Pons (tissue), 1 donor: Measurements from ENCODE around the gene DLG2.

Experiments
- DNase-seq: peaks from one replicate; pipeline ENCODE4 v3.0.0-alpha.2; 2016; ENCODE audit warnings: low spot score

The DLG2 gene

DNA sequence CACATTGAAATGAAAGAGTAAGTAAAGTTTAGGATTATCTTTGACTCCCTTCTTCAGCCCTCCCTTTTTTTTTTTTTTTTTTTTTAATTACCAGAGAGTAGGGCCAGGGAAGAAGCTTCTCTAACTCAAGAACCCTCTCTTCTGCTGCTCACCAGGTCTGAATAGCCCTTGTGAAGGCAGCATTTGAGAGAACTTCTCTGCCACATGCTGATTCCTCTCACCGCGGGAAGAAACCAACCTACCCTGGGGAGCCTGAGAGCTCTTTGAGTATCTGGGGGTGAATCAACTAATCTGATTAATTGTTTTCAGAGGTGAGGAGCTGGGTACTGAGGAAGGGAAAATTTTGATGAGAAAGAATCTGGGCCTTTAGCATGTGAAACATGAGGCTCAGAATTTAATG, 1906.5 kb downstream of the DLG2 start:
- DNase-seq, result no peak

DNA sequence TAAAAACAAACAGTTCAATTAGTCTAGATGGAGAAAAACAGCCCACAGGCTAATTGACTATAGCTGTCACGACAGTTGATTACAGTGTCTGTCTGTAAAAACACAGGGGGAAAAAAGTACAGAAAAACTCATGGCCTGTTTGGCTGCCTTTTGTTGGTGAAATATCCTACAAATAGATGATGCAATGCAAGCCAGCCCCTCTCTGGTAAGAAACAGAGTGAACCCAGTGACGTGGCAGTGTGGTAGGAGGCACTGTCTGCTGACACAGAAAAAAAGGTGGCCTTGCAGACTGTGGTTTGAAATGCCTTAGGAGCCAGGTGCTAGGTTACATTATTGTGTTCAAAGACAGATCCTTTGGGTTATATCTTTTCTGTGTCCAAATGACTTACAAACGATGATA, 1909.6 kb downstream of the DLG2 start:
- no peak for DNase-seq

DNA sequence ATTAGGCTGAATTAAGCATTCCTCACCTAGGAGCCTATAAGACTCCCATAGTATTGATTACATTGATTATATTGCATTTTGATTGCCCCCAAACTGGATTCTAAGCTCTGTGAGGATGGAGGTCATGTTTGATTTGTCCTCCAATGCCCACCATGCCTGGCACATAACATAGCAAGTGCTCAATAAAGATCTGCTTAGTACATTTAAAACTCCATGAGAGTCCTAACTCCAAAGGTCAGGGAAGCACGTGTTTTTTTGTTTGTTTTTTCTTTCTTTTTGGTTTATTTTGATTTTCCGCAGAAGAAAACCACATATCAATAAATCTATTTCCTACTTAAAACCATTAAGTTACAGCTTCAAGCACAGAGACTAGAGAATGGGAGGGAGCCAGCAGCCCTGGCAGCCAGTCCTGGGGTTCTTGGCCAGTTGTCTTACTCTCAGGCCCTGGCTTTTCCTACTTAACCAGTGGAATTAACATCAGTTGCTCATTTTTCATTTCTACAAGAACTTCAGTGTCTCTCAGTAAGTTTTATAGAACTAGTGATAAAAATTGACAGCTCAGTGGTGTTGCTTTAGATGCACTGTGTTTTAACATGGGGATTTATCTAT, 1911.1 kb downstream of the DLG2 start:
- DNase-seq, result no peak

DNA sequence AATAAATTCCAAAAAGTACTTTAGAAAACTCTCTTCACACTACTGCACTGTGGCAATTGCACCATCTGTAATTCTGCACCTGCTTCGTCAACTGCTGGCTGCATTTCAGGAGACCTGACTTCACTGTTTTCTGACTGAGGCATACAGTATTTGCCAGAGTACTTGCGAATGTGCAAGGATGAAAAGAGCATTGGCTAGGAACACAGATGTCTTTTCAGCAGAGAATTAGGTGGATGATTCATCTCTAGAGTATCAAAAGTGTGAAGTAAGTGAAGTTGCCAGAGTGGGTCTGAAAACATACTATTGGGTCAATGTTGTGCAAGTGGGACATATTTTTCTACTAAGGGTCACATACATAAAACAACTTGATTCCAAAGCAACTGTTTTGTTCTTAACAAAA, 1913.4 kb downstream of the DLG2 start:
- no peak for DNase-seq

DNA sequence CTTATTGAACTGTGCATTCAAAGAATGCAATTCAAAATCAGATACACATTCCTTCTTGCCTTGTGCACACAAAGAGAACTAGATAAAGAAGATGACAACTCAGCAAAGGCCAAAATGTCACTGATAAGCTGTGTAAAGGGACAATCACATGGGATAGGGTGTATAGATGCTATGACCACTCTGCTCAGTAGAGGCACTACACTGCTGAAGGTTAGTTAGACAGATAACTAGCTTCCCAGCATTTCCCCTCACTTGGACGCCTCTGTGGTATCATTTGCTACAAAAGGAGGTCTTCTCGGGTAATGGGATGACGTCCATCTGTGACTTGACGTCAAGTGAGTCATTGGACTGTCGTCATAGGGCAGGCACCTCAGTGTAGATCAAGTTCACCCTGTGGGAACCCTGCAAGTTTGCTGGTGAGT, 1916.0 kb downstream of the DLG2 start:
- DNase-seq, result no peak

DNA sequence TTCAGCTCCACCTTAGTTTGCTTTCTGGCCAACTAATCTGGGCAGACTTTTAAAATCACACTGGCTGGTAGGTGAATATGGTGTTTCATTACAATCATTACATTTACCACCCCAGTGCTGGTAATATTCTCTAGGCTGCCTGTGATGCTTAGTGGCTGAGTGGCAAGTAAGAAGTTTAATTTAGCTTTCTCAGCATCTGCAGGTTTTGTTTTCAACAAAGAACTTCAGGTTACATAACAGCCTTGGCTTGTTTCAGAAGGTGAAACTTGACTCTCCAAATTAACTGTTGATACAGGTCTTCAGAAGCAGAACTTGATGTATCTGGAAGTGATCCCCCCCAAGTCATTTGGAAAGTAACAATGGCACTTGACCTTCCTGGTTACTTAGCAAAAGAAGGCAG, 1917.7 kb downstream of the DLG2 start:
- no peak for DNase-seq

DNA sequence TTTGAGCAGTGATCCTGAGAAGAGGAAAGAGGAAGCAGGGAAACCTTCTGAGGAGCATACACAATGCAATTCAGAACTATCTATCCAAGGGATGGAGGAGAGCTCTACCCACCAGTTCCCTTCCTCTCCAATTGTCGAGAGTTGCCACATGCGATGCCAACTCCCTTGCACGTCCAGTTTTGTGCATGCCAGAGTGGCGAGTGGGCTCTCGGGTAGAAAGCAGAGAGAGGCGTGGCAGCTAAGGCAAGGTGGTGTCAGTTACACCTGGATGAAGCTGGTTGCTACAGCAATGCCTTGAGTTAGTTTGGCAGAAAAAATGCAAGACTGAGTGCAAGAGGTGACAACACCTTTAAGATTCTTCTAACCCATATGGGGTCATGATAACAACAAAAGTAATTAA, 1920.6 kb downstream of the DLG2 start:
- DNase-seq, result no peak

DNA sequence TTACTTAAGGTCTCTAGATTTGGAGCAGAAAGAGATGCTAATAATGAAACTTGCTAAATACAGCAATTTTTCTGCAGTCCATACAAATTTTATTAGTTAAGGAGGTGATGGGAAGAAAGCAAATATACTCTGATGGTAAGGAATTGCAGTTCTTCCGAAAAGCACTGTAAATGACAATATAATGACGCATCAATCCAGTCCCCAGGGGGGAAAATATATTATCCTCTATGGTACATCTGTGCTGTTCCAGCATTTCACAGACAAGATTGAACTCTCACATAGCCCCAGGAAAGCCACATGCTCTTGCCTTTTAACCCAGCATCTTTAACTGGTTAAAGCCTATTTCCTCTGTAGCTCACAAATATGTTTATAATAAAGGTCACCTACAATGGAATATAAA, 1924.3 kb downstream of the DLG2 start:
- DNase-seq, result no peak

DNA sequence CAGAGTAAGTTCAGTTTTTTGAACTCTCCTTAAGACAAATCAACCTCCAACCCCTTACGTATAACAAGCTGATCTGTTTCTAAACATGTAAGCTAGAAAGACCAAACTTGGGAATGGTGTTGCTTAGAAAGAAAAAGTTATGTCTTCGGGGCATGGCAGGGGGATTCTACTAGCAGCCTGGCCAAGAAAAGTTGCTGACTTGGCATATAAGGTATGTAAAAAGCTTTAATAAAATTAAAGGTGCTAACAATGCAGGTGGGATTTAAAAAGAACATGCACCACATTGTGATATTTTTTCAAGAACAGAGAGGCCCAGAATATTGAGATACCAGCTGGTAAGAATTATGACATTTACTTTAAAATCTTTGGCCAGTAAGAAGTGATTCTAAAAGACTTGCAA, 1929.6 kb downstream of the DLG2 start:
- DNase-seq, result no peak

DNA sequence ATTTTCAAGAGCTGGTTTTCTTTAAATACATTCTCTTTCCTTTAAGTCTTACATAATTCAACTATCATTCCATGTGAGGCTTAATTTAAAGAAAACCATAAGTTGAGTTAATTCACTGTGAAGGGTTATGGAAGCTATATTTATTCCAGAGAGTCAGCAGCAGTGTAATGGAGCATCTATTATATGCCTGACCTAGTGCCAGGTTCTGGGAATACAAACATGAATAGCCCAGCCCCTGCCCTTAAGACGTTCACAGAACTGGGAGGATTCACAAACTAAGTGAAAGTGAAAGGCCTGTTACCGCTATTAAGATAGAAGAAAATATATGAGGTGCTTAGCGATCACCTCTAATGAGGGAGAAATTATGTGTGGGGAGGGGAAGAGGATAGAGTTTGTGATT, 1932.1 kb downstream of the DLG2 start:
- DNase-seq, result no peak

DNA sequence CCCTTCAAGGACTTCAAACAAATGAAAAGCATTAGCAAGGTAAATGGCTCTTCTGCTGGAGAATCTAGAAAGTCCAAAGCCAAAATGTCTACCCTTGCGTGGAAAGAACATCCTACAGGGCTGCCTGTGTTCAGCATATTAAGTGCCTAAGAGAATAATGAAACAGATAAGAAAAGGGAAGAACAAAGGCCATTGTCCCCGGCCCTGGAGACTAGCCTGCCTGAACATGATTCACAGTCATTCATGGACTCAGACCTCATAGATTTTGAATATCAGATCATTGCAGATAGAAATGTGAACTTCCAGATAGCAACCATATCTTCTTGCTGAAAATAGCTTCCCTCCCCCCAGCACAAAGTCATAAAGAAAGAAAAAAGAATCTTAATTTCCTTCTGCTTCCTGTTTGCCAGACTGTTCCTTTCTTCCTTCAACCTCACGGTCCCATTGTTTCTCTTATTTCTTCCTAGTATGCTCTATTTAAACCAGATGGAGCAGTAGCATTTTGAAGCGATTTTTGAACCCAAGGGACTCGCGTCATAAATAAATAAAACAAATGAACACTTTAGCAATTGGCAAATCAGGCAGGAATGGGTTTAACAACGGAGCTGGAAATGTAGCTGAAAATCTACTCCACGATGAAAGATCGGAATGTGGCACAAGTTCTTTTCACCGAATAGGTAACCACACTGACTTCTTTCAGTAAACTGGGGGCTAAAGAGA, 1932.8 kb downstream of the DLG2 start:
- DNase-seq, result peak; percentile 86

DNA sequence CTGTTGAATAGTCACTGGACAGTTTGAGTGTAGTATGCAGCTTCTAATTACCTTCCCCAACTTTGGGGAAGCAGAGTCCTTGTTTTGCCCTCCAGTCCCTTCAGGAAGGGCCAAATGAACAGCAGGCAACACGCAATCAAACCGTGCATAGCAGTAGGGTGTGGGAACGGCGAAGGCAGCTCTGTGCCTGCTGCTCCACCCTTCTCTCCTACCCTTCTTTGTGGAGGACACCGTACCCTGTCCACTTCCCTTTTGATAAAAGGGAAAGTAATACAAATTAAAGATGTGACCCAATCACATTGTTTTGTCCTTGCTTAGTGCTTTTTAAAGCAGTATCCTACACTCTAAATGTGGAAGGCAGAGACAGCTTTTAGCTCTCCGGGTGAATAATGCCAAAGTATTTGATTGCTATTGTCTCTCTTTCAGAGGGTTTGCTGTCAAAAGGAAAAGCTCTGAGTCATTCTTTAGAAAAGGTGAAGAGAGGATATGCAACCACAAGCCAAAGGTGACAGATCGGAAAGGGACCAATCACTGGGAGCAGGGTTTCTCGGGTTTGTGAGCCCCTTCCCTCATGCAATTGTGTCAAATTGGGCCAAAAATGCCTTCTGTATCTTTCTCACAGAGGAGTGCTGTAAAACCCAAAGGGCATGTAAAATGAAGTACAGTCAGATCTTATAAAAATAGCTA, 1933.7 kb downstream of the DLG2 start:
- DNase-seq, result no peak

DNA sequence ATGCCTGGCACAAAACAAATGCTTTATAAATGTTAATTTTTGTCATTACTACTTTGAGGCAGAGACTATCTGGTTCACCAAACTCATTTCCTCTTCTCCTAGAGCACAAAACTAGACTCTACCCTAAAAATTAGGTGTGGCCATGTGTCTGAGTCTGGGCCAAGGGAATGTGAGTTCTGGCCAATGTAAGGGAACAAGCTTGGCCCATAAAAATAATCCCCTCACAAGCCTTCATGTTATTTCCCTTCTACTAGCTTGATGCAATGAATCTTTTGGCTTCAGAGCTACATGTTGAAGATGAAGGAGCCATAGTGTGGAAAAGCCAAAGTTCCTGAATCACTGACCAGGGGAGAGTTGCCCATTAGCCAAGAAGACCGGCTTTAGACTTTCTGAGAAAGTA, 1934.5 kb downstream of the DLG2 start:
- DNase-seq, result no peak

DNA sequence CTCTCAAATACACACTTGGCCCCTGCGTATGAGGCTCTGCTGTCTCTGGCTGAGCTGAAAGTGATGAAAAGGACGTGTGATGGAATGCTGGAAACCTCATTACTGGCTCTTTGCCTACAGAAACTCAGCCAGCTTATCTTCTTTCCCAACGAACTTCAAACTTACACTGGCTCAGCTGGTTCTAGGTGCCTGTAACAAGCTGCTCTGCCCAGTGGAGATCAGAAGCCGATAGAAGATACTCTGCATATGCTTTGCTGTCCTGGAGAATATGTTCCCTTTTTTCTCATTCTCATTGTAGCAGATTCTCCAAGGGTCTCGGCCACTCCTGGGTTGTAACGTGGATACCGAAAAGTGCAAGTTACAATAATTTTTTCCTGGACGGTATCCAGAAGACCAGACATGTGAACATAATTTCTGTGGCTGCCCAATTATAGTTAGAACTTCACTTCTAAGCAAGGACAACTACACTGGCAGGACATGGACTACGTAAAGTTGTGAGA, 1935.6 kb downstream of the DLG2 start:
- DNase-seq, result peak; percentile 45

DNA sequence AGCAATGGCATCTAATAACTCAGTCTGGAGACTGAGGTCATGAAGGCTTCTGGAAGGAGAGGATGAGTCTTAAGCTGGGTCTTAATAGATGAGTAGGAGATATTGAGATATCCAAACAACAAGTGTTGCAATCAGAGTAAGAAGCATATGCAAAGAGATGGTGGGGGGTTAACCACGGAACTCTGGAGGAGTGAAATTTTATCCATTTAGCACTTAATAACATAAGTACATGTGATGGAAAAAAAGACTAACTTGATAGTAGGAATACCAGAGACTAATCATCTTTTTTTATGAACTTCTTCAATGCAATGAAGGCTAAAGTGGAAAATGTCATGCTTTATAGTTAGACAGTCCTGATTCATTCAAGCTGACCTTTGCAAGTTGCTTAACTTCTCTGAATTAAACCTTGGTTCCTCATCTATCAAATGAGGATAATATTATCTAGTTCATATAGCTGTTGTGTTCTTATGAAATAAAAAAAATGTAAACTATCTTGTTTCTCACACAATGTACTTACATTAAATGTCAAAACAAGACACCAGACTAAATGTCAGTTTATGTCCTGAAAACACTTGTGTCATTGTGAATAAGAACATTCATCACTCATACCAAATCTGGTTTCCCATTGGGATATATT, 1937.9 kb downstream of the DLG2 start:
- DNase-seq, result no peak

DNA sequence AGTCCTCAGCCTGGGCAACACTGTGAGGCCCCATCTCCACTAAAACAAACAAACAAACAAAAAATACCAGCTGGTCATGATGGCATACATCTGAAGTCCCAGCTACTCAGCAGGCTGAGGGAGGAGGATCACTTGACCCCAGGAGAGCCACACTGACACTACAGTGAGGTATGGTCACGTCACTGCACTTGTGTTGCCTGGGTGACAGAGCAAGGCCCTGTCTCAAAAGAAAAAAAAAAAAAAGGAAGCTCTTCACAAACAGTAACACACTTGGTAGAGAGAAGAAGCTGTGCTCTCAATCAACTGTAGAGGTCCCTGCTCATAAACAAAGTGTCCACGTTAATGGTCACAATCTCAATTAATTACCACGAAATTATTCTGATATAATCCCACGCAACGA, 1939.4 kb downstream of the DLG2 start:
- DNase-seq, result no peak

DNA sequence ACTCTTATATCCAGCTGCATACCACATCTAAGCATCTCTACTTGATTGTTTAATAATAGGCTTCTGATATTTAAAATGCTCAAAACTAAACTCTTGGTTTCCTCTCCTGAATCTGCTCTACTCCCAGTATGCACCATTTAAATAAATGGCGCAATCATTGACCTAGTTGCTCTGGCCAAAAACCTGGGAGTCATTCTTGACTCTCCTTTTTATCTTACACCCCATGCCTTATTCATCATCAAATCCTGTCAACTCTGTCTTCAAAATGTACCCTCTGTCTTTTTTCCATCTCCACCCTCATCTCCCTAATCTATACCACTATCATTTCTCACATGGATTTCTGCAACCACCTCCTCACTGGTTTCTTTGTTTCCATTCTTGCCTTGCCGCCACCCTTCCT, 1941.4 kb downstream of the DLG2 start:
- no peak for DNase-seq

DNA sequence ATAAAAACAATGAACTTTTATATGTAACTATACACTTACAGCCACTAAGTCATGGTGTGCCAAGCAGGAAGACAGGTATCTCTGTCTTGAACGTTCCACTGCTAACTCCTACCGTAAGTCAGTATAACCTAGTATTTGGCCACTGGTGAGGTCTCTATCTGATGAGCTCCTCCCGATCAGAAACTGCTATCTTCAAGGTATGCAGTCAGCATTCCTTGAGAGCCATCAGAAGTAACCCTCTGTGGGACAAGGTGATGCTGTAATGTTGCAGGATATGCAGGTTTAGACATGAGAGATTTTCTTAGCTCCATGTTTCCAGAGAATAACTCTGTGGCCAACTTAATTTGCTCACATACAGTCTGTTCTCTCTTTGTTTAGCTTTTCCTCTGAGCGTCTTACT, 1943.1 kb downstream of the DLG2 start:
- no peak for DNase-seq

DNA sequence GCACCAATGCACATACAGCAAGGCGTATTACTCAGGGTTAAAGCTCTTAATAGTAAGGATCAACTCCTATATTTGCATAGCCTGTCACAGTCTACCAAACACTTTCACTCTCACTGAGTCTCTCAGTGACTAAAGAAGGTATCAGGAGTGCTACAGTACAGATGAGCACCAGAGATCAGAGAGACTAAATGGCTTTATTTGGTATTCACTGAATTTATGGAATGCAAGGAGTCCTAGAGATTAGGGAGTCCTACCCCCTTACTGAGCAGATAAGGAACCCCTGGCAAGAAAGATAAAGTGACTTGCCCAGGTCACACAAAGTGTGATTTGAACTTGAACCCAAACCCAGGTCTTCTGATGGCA, 1944.6 kb downstream of the DLG2 start:
- no peak for DNase-seq

DNA sequence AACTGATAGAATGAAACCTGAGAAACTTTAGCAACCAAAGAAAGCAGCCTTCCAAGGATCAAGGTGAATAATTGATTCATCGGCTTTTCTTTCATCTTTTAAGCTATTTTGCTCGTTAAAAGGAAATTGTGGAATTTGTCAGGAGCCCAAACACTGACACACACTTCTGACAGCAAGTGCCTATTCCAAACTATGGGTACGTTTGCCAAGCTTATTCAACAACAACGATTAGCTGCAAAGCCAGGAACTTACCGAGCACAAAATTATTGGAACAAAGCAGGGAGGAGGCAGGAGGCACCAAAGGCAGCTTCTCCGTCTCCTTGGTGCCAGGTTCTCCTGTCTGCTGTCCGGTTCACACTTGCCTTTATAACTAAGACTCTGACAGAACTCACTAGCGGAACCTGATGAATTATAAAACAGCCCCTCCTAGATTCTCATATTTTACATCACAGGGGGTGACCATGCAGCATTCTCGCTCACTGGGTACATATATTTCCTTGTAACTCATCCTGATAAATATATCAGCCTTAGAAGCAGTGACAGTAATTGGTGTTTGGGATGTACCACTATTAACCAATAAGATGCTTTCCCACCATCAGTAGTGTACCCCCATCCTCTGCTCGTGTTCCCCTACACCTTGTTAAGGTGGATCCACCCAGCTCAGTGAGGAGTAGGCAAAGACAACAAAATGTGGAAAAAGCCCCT, 1945.1 kb downstream of the DLG2 start:
- DNase-seq, result no peak

DNA sequence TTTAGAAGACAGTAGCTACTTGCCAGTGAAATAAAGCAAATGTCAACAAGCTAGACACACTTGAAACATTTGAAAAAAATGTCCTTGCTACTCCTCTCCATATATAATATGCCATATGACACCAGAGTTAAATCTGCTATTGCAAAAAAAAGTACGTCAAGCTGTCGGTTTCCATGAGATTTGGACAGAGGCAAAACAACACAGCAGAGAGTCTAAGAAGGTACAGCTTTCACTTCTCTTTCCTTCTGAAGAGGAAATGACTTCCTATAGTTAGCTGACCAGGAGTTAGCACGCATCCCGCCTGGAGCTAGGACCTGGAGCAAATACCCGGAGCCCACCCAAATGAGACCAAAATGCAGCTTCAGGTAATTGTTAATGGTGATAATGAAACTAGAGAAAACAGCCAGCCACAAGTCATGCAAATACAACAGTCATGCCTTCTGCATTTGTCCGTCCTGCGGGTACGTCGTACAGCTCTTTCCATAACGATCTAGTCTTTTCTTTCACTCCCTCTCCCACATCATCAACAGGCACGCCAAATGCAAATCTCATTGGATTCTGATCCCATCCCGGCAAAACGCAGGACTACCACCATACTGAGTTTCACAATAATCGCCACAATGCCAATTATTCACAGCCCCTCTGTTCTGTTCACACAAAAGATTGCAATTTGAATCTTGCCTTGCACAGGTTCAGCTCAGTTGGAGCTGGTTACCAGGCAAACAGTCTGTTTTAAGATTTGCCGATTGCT, 1945.9 kb downstream of the DLG2 start:
- DNase-seq, result no peak

DNA sequence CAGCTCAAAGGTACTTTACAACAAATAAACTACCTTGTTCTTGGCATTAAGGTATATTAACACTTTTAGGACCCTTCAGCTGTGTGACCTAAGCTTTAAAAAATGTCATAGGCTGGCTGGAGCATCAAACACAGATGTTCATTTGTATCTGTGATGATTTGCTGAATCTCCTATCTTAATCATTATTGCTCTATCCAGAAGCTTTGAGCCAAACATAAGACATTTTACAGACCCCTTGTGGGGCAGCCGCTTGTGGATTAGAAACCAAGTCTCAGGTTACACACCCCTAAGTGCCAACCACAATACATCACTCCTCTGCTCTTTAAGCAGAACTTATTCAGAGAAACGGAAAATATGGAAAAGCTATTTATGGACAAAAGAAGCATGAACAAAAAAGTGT, 1946.8 kb downstream of the DLG2 start:
- DNase-seq, result no peak
